DOHH2 (cell line): ENCODE measurements around the gene HPSE2.

ENCODE experiments used
- H3F3A ChIP-seq: fragments of 200-600 bp; sonication (generic), shearing (Covaris generic); 2 replicates; pipeline ENCODE4 v1.6.0; 2016; ENCODE audit warnings: antibody characterized with exemption, mild to moderate bottlenecking; ENCODE audit not compliant: control insufficient read depth, insufficient read depth
- H3K27ac ChIP-seq: fragments of 200-600 bp; sonication (generic); 2 replicates; pipeline ENCODE4 v1.5.1; 2014; ENCODE audit warnings: low read depth, mild to moderate bottlenecking, low read length, moderate library complexity
- H3K27me3 ChIP-seq: fragments of 200-600 bp; sonication (generic); 2 replicates; pipeline ENCODE4 v1.6.1; 2014; ENCODE audit warnings: mild to moderate bottlenecking, low read length, mixed read lengths; ENCODE audit not compliant: control insufficient read depth
- H3K36me3 ChIP-seq: fragments of 200-600 bp; sonication (generic); 2 replicates; pipeline ENCODE4 v1.6.1; 2014; ENCODE audit warnings: mild to moderate bottlenecking, low read length, moderate library complexity, mixed read lengths; ENCODE audit not compliant: control insufficient read depth
- H3K4me1 ChIP-seq: fragments of 200-600 bp; sonication (generic); 2 replicates; pipeline ENCODE4 v1.6.1; 2014; ENCODE audit warnings: mild to moderate bottlenecking, low read length, mixed read lengths; ENCODE audit not compliant: control insufficient read depth
- H3K4me2 ChIP-seq: fragments of 200-600 bp; sonication (generic); 2 replicates; pipeline ENCODE4 v1.6.0; 2014; ENCODE audit warnings: mild to moderate bottlenecking, low read length, moderate library complexity
- H3K4me3 ChIP-seq: fragments of 200-600 bp; sonication (generic); 2 replicates; pipeline ENCODE4 v1.5.1; 2014; ENCODE audit warnings: mild to moderate bottlenecking, low read length, mixed read lengths
- H3K79me2 ChIP-seq: fragments of 200-600 bp; sonication (generic); 2 replicates; pipeline ENCODE4 v1.6.1; 2014; ENCODE audit warnings: mild to moderate bottlenecking, low read length, mixed read lengths; ENCODE audit not compliant: control insufficient read depth
- H3K9me2 ChIP-seq: fragments of 200-600 bp; sonication (generic); replicated peaks from 2 replicates; pipeline ENCODE4 v1.6.1; 2014; ENCODE audit warnings: mild to moderate bottlenecking, low read length, mixed read lengths; ENCODE audit not compliant: control insufficient read depth
- H3K9me3 ChIP-seq: fragments of 200-600 bp; sonication (generic); 2 replicates; pipeline ENCODE4 v1.6.1; 2014; ENCODE audit warnings: antibody characterized with exemption, low read length, mixed read lengths; ENCODE audit not compliant: control insufficient read depth, insufficient read depth
- H4K20me1 ChIP-seq: fragments of 200-600 bp; sonication (generic); 2 replicates; pipeline ENCODE4 v1.6.0; 2014; ENCODE audit warnings: low read depth, mild to moderate bottlenecking, antibody characterized with exemption, low read length, moderate library complexity; ENCODE audit not compliant: control insufficient read depth, insufficient read depth
- CTCF ChIP-seq: fragments of 200-600 bp; sonication (generic); IDR thresholded peaks from one replicate; pipeline ENCODE4 v1.5.1; 2014; ENCODE audit warnings: antibody characterized with exemption, mild to moderate bottlenecking, low read depth, low read length; ENCODE audit not compliant: poor library complexity, severe bottlenecking
- EZH2phosphoT487 ChIP-seq: fragments of 200-600 bp; sonication (generic); IDR thresholded peaks from 2 replicates; pipeline ENCODE4 v1.6.1; 2017; ENCODE audit warnings: borderline replicate concordance, mild to moderate bottlenecking, antibody characterized with exemption, low read length, moderate library complexity, mixed read lengths

HPSE2 gene

GRCh38 chr10:98676895-98677294, 558.8 kb downstream of the HPSE2 start:
- Histone ChIP-seq H4K20me1 (no peaks in the 10 kb centered on the region), H3F3A (no peaks in the 10 kb centered on the region), H3K4me1 (peaks cover 5% of the 10 kb centered on the region), H3K27me3 (no peaks in the 10 kb centered on the region), H3K4me3 (no peak overlapping the region), H3K9me2 (no peaks in the 10 kb centered on the region), H3K79me2 (no peaks in the 10 kb centered on the region), H3K27ac (no peak overlapping the region), H3K36me3 (no peaks in the 10 kb centered on the region), H3K9me3 (no peaks in the 10 kb centered on the region), H3K4me2 (no peak overlapping the region)
- TF ChIP-seq CTCF (no peak), EZH2phosphoT487 (no peak)

- no peaks in the 10 kb centered on the region for H3K79me2 ChIP-seq
- TF ChIP-seq CTCF = no peak
- H3K4me1 ChIP-seq = peaks cover 15% of the 10 kb centered on the region
- H3K4me2 ChIP-seq = no peak overlapping the region
- no peaks in the 10 kb centered on the region for H3K36me3 ChIP-seq
- H3K9me3 ChIP-seq = no peaks in the 10 kb centered on the region
- H3F3A ChIP-seq = no peaks in the 10 kb centered on the region
- H3K27me3 ChIP-seq = no peaks in the 10 kb centered on the region
- H3K4me3 ChIP-seq = no peak overlapping the region
- H3K27ac ChIP-seq = no peak overlapping the region
- H3K9me2 ChIP-seq = no peaks in the 10 kb centered on the region
- no peaks in the 10 kb centered on the region for H4K20me1 ChIP-seq
These were observed 559.8 kb downstream of the HPSE2 start for GRCh38 chr10:98675902-98676301.

GRCh38 chr10:98673171-98673782, 562.4 kb downstream of the HPSE2 start:
- Histone ChIP-seq H3K36me3 (no peaks in the 10 kb centered on the region), H4K20me1 (no peaks in the 10 kb centered on the region), H3F3A (no peaks in the 10 kb centered on the region), H3K79me2 (no peaks in the 10 kb centered on the region), H3K9me2 (no peaks in the 10 kb centered on the region), H3K4me2 (no peak overlapping the region), H3K9me3 (no peaks in the 10 kb centered on the region), H3K27ac (no peak overlapping the region), H3K4me1 (peaks cover 15% of the 10 kb centered on the region), H3K4me3 (no peak overlapping the region), H3K27me3 (no peaks in the 10 kb centered on the region)
- no peak for TF ChIP-seq CTCF
- no peak for TF ChIP-seq EZH2phosphoT487
